GM19240 (cell line): ENCODE measurements around the gene ARL5A.
"Not testable (repeated sequence)": the region's sequence is repeated elsewhere in the genome, so short reads cannot be mapped to it uniquely, and the experiment has no call there.

Experiments
- DNase-seq: peaks from one replicate; pipeline ENCODE4 v3.0.0; 2011; ENCODE audit warnings: low spot score; ENCODE audit not compliant: insufficient read length

Gene ARL5A, protein sequence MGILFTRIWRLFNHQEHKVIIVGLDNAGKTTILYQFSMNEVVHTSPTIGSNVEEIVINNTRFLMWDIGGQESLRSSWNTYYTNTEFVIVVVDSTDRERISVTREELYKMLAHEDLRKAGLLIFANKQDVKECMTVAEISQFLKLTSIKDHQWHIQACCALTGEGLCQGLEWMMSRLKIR

DNA sequence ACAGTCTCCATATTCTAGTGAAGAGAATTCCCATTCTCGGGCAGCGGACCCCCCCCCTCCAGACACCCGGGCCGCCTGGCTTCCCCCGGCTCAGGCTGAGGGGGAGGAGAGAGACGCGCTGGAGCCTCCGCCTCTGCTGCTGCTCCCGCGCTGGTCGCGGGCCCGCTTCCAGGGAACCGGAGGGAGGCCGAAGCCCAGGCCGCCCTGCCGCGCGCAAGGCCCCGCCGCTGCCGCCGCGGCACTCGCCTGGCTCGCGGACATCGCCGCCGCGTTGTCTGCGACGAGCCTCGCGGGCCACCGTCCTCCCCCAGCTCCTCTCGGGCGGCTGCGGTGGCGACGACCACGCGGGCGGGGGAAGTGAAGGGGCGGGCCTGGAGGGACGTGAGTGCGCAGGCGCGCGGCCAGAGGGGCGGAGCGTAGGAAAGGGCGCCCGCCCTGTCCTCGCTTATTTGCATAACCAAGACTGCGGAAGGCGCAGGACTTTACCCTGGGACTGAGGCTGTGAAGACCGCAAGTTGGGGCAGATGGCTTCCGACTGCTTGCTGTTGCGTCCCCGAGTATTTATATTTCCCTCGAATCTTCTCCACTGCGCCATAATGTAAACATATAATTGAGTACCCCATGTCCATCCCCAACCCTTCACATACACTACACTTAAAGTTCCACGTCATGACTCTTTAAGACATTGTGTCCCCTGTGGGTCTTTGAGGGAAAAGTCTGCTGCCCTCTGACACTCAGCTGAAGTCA, at the start of gene ARL5A:
Gene ARL5A (minus strand): TSS at position 279 of the 747 bp plus-strand sequence. CDS start 245 bp downstream, at position 34.
- peak; percentile 54 for DNase-seq

DNA sequence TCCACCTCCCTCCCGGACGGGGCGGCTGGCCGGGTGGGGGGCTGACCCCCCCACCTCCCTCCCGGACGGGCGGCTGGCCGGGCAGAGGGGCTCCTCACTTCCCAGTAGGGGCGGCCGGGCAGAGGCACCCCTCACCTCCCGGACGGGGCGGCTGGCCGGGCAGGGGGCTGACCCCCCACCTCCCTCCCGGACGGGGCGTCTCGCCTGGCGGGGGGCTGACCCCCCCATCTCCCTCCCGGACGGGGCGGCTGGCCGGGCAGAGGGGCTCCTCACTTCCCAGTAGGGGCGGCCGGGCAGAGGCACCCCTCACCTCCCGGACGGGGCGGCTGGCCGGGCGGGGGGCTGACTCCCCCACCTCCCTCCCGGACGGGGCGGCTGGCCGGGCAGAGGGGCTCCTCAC, 47.4 kb upstream of the ARL5A start:
- DNase-seq: not testable (repeated sequence)

DNA sequence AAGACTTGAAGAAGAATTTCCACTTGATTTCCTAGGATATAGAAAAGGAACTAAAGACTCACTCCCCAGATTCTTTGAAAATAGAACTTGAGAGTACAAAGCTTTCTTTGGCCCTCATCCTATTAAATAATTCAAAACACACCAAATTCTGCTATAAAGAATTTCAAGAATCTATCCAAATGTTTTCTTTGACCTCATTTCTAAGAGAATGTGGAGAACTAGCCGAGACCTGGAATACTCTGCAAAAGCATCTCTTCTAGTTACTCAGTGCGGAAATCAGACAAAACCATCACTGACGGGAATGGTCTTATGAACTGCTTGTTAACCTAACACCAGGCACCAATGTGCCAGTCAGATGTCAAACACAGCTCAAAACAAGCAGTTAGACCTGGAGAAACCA, 44.2 kb upstream of the ARL5A start:
- no peak for DNase-seq

DNA sequence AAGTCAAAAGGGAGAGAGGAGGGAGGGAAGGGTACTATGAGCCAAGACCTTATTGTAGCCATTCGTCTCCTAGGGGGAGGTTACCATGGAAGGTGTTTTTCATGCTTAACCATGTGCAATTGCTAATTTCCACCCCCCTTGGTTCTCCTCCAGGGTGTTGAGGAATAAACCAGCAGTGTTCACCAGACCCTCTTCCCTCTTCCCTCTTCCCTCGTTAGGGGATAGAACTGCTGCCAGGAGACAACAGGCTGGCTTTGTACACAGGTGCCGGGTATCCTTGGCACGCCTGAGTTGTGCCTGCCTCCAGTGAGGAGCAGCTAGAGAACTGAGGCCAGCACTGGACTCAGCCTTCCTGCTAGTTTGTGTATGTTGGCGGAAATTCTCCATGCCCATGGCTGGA, 41.1 kb upstream of the ARL5A start:
- no peak for DNase-seq

DNA sequence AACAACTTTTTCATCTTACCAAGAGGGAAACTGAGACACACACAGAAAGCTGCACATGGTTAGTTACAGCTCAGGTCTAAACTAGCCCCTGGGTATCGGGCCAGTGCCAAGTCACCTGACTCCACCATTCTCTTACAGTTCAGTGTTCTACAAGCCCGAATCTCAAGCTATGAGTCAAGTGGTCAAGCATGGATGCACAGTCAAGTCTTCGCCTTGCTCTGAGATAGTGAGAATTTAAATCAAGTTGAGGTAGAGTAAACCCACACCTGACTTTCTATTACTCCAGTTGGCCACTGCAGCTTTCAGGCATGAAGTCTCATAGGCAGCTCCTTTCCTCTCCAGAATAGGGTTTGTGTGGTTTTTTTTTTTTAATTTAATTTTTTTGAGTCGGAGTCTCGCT, 34.5 kb upstream of the ARL5A start:
- DNase-seq: peak; percentile 59

DNA sequence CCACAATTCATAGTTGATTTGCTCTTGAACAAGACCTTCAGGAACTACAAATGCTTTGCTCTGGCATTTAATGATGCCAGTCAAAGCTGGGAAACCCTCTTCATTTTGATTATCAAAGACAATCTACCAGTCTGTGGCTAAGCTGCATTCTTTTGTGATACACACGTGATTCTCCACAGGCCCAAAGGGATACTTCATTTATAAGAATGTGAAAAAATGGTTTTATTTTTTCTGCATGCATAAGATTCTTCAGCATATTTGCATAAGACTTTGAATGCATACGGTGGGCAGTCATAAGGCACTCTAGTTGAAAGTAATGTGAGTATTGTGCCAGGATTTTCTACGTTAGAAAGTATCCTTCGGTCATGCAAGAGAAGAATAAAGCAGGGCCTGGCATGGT, 33.0 kb upstream of the ARL5A start:
- no peak for DNase-seq

DNA sequence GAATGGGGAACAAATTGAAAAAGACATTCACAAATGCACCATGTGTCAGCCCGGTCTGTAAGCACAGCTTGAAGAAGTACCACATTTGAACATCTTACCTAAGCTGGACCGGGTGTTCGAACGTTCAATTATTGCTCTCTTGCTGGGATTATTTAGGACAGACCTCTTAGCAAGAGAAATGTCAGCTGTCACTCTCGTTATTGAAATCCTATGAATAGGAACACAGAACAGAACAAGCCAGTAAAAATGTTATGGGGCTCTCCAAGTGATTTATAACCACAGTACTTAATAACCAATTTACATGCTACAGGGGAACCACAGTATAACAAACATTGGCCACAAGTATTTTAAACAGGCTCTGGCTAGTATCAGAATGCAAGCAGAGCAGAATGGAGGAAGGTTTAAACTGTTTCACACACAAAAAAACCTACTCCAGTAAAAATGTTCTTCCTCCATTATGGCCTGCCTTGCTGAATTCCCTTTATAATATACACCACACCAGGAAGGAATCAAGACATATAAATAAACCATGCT, 32.5 kb upstream of the ARL5A start:
- DNase-seq: no peak

DNA sequence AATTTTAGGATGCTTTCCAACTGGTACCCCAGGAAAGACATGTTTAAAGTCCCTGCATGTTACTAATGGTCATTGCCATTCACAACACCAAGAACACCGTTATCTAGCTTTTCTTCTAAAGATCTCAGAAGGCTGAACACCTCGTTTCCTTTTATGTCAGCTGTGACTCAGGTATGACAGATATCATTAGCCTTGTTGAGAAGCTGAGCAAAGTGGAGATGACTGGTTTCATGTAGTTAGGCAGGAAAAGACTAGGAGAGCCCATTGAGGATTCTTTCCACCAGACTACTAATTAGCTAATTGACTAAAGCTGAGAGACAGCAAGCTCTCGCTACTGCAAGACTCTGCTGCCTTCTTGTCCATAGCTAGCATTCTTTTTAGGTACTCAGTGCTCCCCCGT, 32.0 kb upstream of the ARL5A start:
- no peak for DNase-seq

DNA sequence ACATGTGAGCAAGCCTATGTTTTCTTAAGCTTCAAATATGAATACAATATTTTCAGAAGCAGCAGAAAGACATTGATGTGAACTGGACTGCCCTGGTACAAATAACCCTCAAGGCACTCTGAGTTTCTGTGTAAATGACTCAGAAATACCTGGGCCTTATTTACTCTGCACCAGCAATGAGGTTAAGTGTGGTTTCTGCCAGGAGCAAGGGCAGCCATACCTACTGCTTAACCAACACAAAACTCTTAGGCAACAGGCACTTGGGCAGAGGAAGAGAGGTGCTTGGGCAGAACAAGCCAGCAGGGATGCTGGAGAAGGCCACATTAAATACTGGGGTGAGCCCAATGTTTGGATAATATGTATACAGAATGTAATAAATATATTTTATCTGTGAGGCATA, 29.4 kb upstream of the ARL5A start:
- DNase-seq: no peak

DNA sequence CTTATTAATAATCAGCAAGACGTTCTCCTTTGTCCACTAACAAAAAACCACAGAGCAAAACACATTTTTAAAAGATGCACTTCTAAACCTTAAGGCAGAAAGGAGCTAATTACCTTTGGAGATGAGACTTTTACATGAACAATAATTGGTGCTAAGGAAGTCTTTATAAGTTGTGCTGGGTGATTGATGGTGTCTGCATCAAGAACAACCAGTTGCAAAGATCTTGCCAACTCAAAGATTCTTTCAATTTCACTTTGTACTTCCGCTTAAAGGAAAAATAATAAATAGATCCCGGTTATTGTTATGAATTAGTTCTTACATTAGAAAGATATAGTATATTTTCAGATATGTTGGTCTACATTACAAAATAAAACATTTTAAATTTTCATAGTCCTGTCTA, 26.9 kb upstream of the ARL5A start:
- DNase-seq: no peak

DNA sequence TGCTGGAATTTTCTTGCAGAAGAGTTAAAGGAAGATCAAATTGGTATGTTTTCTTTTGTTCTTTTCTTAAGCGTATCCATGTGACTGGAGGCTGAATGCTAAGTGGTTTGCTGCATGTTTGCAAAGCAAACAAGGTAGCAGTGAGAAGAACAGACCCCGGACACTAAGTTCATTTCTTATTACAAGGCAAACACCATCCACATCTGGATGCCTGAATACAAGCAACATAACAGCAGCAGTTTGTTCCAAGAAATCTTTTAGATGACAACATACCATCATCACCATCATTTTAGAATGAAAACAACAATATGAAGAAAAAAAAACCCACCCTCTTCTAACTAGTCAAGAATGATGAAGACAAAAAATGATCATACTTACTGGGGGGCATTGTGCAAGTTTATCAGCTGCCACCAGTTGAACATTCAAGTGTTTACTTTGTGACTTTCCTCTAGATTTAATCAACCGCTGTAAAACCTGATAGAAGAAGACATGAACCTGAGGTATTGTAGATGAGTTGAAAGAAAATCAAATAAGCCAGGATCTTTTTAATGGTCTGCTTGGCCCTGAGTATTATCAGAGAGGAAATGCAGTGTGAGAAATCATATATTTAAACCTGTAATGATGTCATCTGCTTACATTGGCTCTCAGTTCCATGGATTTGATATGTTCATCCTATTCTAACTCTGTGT, 25.0 kb upstream of the ARL5A start:
- no peak for DNase-seq

DNA sequence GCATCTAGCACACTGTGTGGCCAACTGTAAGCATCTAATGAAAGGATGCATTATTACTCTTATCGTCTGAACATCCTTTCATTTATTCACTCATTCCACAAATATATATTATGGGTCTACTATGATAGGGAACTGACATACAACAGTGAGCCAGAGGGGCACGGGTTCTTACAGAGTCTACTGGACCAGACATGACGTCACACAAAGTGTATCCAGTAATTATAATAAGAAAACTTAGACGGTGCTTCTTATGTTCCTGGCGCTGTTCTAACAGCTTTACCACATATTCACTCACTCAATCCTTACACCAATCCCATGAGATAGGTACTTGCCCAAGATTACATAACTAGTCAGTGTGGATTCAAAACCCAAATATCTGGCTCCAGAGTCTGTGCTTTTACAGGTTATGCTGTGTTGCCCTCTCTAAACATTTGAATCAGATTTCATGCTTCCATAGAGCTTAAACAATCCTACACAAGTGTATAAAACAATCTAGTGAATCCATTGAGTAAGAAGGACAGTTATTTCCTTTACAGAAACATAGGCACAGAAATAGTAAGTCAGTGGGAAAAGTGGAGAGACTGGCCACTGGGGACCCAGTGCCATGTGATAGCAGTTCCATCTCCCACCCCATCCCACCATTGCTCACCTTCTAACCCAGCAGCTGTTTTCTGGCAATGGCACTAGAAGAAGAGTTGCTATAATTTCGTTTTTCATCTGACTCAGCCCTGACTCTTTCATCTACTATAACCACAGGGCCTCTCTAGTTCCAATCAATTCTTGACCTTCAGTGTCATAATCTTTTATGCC, 24.2 kb upstream of the ARL5A start:
- DNase-seq: no peak

DNA sequence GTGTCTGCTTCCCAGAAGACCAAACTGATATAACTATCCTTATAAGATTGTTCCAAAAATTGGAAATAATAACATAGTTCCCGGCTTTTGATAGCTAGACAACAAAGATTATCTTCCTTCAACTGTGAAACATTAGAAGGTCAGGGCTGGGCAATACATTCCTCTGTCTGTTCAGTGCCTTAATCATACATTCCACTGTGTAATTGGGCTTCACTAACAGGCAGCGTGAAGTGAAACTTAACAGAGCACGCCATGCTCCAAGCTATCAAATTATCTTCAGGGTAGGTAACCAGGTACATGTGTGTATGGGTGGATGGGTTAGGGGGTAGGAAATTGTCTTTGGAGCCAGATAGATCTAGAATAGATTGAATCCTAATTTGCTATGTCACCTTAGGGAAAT, 23.5 kb upstream of the ARL5A start:
- no peak for DNase-seq

DNA sequence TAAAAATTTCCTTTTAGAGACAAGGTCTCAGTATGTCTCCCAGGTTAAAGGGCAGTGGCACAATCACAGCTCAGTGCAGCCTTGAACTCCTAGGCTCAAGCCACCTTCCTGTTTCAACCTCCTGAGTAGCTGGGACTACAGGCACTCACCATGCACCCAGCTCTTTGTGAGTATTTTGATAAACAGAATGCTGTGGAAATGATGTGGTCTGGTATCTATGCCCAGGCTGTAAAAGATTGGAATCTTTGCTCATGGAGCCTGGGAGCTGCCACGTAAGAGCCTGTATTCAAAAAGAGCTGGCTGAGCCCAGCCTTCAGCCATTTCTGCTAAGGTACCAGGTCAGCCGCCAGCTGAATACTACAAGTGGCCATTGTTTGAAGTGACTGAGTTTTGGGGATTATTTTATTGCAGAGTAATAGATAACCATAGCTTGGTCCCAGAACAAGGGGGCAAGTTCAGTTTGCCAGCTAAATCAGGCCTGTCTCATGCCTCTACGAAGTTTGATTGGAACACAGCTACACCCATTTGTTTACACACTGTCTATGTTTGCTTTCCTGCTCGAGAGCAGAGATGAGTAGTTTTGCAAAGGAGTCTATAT, 21.3 kb upstream of the ARL5A start:
- DNase-seq: no peak

DNA sequence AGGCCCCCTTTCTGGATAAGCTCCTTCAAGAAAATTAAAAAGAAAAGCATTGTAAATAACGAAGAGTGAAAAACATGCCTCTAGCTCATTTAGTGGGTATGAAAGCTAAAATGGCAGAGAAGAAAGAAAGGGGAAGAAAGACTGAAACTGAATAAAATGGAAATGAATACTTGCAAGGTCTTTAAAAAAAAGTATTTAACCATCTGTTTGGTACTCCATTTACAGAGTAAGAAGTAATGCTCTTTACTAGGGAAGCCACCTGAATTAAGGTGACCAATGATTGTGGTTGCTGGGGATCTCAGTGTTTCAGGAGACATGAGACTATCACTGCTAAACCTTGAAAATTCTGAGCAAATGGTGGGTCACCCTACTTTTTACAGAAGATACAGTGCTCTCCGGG, 17.7 kb upstream of the ARL5A start:
- DNase-seq: no peak

DNA sequence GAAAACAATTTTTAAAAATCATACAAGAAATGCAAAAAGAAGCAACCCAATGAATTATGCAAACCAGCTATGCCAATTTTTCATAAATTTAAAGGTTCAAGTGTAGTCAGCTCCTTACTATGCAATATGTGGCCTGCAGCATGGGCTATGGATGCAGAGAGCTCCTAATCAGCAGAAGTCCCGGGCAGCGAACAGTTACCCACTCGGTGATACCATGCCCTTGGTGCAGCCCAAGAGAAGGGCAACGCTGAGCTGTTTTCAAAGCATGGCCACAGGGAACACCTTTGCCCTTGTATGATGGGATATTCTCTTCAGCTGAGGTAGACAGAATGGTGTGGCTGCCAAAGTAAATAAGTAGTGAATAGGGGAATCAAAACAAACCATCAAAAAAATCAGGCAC, 17.3 kb upstream of the ARL5A start:
- DNase-seq: no peak

DNA sequence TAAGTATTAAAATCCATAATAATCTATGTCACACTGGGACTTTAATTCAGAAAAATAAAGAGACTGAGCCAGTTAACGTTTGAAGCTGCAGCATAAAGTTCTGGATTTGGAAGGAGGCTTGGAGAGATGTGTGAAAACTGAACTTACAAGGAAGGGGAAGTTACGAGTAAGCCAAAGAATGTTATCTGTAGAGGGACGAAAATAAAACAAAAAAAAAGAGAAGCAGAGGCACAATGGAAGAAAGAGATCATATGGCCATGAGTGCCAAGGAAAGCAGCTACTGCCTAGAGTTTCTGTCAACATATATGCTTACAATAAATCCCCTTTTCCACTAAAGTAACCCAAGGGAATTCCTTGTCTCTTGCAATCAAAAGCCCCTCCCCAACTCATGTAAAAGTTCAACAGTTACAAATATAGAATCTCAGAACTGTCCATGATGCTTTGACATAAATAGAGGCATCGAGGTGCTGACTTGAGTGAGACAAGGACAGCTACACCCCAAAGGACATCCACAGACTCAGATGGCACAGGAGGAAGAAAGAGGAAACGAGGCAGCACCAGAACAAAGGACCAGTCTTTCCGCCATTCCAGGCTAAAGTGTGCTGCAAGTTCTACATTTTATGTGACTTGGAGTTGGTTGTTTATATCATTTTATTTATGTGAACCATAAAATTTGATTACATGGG, 16.1 kb upstream of the ARL5A start:
- no peak for DNase-seq

DNA sequence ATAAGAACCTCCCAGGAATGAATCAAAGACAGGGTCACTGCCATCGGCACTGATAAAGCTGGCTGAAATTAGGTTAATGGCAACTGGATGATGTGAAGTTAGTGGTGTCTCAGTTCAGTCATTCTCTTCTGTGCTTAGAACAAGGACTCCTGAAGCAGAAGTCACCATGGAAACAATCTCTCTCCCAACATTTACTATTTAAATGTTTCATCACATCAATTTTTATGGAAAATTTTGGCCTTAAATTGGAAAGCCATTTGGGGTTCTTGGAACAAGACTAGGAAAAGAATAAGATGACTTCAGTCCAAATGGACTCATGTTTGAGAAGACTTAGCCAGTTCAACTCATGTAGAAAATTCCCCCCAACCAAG, 15.5 kb upstream of the ARL5A start:
- no peak for DNase-seq

DNA sequence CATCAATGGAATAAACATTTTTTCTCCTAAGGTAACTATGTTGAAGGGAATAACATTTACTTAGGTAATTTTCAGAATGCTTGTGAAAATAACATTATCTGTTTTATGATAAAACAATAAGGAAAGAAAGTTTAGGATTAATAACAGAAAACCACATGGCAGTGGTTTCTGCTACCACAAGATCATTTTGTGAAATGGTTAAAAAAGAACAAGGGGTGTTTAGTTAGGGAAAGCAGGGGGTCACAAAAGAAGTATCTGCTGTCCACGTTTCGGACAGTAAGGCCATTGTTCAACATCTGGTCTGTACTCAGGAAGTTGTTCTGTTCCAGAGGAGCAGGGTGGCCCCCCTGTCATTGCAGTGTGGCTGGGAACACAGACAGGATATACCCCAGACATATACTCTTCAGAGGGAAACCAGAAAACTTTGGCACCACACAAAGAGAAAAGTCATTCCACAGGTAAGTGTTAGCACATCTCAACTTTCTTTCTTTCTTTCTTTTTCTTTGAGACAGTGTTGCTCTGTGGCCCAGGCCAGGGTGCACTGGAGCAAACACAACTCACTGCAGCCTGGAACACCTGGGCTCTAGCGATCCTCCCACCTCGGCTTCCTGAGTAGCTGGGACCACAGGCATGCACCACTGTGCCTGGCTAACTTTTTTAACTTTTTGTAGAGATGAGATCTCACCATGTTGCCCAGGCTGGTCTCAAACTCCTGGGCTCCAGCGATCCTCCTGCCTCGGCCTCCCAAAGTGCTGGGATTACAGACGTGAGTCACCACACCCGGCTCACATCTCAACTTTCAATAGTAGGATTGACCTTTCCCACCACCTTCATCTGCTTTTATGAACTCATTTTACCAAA, 14.8 kb upstream of the ARL5A start:
- no peak for DNase-seq

DNA sequence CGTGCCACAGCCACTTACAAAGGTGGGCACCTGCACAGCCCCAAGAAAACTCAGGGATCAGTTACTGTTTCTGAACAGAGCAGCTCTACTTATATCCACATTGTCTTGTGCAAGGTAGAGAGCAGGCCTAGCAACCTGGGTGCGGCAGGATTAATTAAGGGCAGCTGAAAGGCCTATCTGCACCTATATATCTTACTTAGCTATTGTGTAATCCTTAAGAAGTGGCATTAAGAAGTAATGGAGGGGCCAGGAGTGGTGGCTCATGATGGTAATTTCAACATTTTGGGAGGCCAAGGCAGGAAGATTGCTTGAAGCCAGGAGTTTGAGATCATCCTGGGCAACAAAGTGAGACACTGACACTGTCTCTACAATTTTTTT, 12.8 kb upstream of the ARL5A start:
- DNase-seq: no peak
